ENCODE data around the gene NT5C1B.

GRCh38 chr2:18610090-18610489 is 20.7 kb upstream of the NT5C1B start:
- no peak for TF ChIP-seq RELA (IDR thresholded peaks at IDR 0.05; ENCODE audit: borderline replicate concordance, partially characterized antibody)
- TF ChIP-seq SIX5 (IDR thresholded peaks at IDR 0.05; ENCODE audit: low read depth, low read length, severe bottlenecking) = no peak
- TF ChIP-seq CTCF (IDR thresholded peaks at IDR 0.05 in 2 of 3, conservative IDR thresholded peaks at IDR 0.05 in 1 of 3; ENCODE audit: control insufficient read depth in 2 of 3, extremely low read depth in 1 of 3, insufficient read depth in 1 of 3, low read depth in 3 of 3, low read length in 3 of 3) = no peak
- TF ChIP-seq EP300 (IDR thresholded peaks at IDR 0.05; ENCODE audit: borderline replicate concordance in 1 of 2, control insufficient read depth in 1 of 2, low read depth in 2 of 2, low read length in 2 of 2) = no peak
- no peak for TF ChIP-seq MAX (IDR thresholded peaks at IDR 0.05; ENCODE audit: low read depth, low read length)
- TF ChIP-seq POLR2AphosphoS5 (IDR thresholded peaks at IDR 0.05; ENCODE audit: low read length) = no peak
- no peak for TF ChIP-seq ZNF622 (IDR thresholded peaks at IDR 0.05)

Data from GM12878 (cell line).